ENCODE data around the gene LRCH1. TPM values are rescaled to one million over a fixed set of nuclear protein-coding genes. Genes with fewer than 3 reads are reported as not detected.

LRCH1 gene
- total and polyA plus RNA-seq, 2 experiments from 2014 or later: 3.9 to 9.2 TPM

- TF ChIP-seq, protein P1, sequence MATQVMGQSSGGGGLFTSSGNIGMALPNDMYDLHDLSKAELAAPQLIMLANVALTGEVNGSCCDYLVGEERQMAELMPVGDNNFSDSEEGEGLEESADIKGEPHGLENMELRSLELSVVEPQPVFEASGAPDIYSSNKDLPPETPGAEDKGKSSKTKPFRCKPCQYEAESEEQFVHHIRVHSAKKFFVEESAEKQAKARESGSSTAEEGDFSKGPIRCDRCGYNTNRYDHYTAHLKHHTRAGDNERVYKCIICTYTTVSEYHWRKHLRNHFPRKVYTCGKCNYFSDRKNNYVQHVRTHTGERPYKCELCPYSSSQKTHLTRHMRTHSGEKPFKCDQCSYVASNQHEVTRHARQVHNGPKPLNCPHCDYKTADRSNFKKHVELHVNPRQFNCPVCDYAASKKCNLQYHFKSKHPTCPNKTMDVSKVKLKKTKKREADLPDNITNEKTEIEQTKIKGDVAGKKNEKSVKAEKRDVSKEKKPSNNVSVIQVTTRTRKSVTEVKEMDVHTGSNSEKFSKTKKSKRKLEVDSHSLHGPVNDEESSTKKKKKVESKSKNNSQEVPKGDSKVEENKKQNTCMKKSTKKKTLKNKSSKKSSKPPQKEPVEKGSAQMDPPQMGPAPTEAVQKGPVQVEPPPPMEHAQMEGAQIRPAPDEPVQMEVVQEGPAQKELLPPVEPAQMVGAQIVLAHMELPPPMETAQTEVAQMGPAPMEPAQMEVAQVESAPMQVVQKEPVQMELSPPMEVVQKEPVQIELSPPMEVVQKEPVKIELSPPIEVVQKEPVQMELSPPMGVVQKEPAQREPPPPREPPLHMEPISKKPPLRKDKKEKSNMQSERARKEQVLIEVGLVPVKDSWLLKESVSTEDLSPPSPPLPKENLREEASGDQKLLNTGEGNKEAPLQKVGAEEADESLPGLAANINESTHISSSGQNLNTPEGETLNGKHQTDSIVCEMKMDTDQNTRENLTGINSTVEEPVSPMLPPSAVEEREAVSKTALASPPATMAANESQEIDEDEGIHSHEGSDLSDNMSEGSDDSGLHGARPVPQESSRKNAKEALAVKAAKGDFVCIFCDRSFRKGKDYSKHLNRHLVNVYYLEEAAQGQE (IDR thresholded peaks at IDR 0.05; ENCODE audit: unreplicated experiment): no peak
- TF ChIP-seq EZH2 (IDR thresholded peaks at IDR 0.05; ENCODE audit: low read depth, unreplicated experiment): no peak
- TF ChIP-seq, protein P2, sequence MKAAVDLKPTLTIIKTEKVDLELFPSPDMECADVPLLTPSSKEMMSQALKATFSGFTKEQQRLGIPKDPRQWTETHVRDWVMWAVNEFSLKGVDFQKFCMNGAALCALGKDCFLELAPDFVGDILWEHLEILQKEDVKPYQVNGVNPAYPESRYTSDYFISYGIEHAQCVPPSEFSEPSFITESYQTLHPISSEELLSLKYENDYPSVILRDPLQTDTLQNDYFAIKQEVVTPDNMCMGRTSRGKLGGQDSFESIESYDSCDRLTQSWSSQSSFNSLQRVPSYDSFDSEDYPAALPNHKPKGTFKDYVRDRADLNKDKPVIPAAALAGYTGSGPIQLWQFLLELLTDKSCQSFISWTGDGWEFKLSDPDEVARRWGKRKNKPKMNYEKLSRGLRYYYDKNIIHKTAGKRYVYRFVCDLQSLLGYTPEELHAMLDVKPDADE (IDR thresholded peaks at IDR 0.05): no peak
- TF ChIP-seq ZNF114 (CRISPR knock-in tag; IDR thresholded peaks at IDR 0.05): no peak
Measured at GRCh38 chr13:46535002-46535401, 18.0 kb upstream of the LRCH1 start (continued).

- Histone ChIP-seq H3K4me1 (ENCODE audit: insufficient read depth) (peaks cover 4% of the 10 kb centered on the region; the same call in 1 of the 2 replicates), H3F3A (replicated peaks; ENCODE audit: low read depth) (no peaks in the 10 kb centered on the region), H3K79me2 (replicated peaks; ENCODE audit: insufficient read depth) (no peaks in the 10 kb centered on the region), H3K4me3 (no peak overlapping the region), H3K4me2 (no peak overlapping the region), H2AFZ (no peak overlapping the region), H3K27me3 (ENCODE audit: insufficient read depth) (no peaks in the 10 kb centered on the region), H4K20me1 (replicated peaks; ENCODE audit: insufficient read depth) (no peaks in the 10 kb centered on the region), H3K27ac (ENCODE audit: low read depth) (no peak overlapping the region), H3K36me3 (ENCODE audit: insufficient read depth) (no peaks in the 10 kb centered on the region), H3K9me2 (ENCODE audit: insufficient read depth) (no peaks in the 10 kb centered on the region)
- ATAC-seq (no peak), DNase-seq (ENCODE audit: low spot score) (no peak)
- H3K36me3 Mint-ChIP-seq (ENCODE audit: low read depth): no peaks in the 10 kb centered on the region
- no peaks in the 10 kb centered on the region; the same call in 2 of the 3 replicates for H3K4me1 Mint-ChIP-seq
- no peaks in the 10 kb centered on the region for H3K9me3 Mint-ChIP-seq
- no peak overlapping the region for H3K4me3 Mint-ChIP-seq
- H3K27me3 Mint-ChIP-seq (ENCODE audit: insufficient read depth, low read depth, poor library complexity): peaks cover 2% of the 10 kb centered on the region
- no peak overlapping the region for H3K27ac Mint-ChIP-seq
- TF ChIP-seq EZH2phosphoT487 (IDR thresholded peaks at IDR 0.05; ENCODE audit: unreplicated experiment) (no peak), POLR2AphosphoS5 (IDR thresholded peaks at IDR 0.05; ENCODE audit: low read depth) (no peak), CREB1 (CRISPR knock-in tag; IDR thresholded peaks at IDR 0.05; ENCODE audit: low read depth) (no peak), ZNF114 (CRISPR knock-in tag; IDR thresholded peaks at IDR 0.05) (no peak), JUNB (IDR thresholded peaks at IDR 0.05; ENCODE audit: unreplicated experiment) (no peak), STAT1 (IDR thresholded peaks at IDR 0.05; ENCODE audit: unreplicated experiment) (no peak), NANOG (IDR thresholded peaks at IDR 0.05; ENCODE audit: borderline replicate concordance) (no peak), EZH2 (IDR thresholded peaks at IDR 0.05; ENCODE audit: low read depth, unreplicated experiment) (no peak)
- TF ChIP-seq, protein P2 (IDR thresholded peaks at IDR 0.05): no peak
- TF ChIP-seq, protein P3, sequence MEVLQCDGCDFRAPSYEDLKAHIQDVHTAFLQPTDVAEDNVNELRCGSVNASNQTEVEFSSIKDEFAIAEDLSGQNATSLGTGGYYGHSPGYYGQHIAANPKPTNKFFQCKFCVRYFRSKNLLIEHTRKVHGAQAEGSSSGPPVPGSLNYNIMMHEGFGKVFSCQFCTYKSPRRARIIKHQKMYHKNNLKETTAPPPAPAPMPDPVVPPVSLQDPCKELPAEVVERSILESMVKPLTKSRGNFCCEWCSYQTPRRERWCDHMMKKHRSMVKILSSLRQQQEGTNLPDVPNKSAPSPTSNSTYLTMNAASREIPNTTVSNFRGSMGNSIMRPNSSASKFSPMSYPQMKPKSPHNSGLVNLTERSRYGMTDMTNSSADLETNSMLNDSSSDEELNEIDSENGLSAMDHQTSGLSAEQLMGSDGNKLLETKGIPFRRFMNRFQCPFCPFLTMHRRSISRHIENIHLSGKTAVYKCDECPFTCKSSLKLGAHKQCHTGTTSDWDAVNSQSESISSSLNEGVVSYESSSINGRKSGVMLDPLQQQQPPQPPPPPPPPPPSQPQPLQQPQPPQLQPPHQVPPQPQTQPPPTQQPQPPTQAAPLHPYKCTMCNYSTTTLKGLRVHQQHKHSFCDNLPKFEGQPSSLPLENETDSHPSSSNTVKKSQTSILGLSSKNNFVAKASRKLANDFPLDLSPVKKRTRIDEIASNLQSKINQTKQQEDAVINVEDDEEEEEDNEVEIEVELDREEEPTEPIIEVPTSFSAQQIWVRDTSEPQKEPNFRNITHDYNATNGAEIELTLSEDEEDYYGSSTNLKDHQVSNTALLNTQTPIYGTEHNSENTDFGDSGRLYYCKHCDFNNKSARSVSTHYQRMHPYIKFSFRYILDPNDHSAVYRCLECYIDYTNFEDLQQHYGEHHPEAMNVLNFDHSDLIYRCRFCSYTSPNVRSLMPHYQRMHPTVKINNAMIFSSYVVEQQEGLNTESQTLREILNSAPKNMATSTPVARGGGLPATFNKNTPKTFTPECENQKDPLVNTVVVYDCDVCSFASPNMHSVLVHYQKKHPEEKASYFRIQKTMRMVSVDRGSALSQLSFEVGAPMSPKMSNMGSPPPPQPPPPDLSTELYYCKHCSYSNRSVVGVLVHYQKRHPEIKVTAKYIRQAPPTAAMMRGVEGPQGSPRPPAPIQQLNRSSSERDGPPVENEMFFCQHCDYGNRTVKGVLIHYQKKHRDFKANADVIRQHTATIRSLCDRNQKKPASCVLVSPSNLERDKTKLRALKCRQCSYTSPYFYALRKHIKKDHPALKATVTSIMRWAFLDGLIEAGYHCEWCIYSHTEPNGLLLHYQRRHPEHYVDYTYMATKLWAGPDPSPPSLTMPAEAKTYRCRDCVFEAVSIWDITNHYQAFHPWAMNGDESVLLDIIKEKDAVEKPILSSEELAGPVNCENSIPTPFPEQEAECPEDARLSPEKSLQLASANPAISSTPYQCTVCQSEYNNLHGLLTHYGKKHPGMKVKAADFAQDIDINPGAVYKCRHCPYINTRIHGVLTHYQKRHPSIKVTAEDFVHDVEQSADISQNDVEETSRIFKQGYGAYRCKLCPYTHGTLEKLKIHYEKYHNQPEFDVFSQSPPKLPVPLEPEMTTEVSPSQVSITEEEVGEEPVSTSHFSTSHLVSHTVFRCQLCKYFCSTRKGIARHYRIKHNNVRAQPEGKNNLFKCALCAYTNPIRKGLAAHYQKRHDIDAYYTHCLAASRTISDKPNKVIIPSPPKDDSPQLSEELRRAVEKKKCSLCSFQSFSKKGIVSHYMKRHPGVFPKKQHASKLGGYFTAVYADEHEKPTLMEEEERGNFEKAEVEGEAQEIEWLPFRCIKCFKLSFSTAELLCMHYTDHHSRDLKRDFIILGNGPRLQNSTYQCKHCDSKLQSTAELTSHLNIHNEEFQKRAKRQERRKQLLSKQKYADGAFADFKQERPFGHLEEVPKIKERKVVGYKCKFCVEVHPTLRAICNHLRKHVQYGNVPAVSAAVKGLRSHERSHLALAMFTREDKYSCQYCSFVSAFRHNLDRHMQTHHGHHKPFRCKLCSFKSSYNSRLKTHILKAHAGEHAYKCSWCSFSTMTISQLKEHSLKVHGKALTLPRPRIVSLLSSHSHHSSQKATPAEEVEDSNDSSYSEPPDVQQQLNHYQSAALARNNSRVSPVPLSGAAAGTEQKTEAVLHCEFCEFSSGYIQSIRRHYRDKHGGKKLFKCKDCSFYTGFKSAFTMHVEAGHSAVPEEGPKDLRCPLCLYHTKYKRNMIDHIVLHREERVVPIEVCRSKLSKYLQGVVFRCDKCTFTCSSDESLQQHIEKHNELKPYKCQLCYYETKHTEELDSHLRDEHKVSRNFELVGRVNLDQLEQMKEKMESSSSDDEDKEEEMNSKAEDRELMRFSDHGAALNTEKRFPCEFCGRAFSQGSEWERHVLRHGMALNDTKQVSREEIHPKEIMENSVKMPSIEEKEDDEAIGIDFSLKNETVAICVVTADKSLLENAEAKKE (CRISPR knock-in tag; IDR thresholded peaks at IDR 0.05): no peak
Measured at GRCh38 chr13:46535825-46536224, 17.1 kb upstream of the LRCH1 start.
